Mucosa of gallbladder (tissue), 1 donor: ENCODE data around the gene MRLN. TPM values are rescaled to one million over a fixed set of nuclear protein-coding genes. Genes with fewer than 3 reads are reported as not detected.
"Not testable (repeated sequence)": the region's sequence is repeated elsewhere in the genome, so short reads cannot be mapped to it uniquely, and the experiment has no call there.

Experiments
- DNase-seq: peaks from one replicate; pipeline ENCODE4 v3.0.0-alpha.2; 2020; ENCODE audit warnings: low spot score
- total RNA-seq: library from RNA; stranded (reverse); gene quantifications from one replicate; pipeline ENCODE4 v1.2.1, GENCODE V29; 2021
- donor health status: DM: no; HTN: no; CAD: no.

Gene MRLN
- total RNA-seq, result not detected

DNA sequence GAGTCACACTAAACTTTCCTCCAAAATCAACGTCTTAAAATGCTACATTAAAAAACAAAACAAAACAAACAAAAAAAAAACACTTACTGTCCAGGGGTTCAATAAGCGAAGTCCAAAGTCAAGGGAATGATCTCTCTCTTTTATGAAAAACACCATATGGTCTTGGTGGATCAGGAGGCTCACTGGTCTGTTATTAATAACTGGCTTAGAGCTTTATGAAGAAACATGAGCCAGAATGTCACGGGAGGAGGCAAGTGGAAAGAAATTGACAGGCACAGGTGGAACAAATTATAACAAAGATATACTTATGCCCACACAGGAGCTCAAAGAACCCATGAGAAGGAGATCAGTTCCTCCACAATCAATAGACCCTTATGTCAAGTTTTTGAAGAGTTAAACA is at the start of gene MRLN:
TSS of gene MRLN (minus strand) at position 189 of the 400 bp plus-strand sequence.
- no peak for DNase-seq

DNA sequence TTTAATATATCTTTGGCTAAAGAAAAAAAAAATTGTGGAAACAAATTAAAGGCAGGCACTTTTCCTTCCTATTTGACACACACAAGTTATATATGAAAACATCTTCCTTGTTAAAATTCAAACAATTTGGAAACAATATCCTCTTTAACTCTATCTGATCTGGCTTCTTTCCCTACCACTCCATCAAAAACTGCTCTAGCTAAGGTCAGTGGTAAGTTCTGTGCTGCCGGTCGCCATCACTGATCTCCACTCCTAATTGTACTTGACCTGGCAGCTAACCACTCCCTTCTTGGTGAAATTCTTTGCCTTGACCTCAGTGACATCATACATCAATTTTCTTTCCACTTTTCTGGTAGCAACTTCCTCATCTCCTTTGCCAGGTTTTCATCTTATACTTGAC is 47.9 kb upstream of the MRLN start:
- DNase-seq, result no peak

DNA sequence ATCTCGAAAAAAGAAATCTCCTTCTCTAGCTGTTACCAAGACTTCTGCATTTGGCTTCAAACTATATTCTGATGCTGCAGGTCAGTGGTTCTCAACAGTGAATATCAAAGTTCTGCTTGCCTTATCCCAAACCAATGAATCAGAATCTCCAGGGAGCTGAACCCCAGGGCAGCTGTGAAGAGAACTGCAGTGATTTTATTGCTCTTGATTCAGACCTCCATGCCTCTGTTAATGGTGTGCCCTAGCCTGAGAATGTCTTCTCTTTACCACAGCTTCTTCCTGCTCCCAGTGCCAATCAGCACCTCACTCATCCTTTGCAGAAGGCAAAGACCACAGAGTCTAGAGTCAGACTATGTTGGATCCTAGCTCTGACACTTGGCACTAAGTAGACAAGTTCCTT is 46.2 kb upstream of the MRLN start:
- DNase-seq, result no peak

DNA sequence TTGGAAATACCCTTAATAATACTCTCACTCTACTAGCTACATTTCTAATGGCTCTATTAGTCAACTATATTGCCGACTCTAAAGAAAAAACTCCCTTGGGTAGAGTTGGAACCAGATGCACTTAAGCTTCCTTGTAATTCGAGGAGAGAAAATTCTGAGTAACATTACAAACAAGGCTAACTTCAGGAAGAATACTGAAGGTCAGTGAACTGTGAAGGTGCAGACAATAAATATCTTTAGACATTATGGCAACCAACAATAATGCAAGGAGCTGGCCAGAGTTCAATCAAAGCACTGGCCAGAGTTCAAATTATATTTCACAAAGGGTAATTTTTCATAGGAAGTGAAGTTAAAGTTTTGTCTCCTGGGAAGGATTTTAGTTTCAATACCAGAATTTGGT is 40.7 kb upstream of the MRLN start:
- no peak for DNase-seq

DNA sequence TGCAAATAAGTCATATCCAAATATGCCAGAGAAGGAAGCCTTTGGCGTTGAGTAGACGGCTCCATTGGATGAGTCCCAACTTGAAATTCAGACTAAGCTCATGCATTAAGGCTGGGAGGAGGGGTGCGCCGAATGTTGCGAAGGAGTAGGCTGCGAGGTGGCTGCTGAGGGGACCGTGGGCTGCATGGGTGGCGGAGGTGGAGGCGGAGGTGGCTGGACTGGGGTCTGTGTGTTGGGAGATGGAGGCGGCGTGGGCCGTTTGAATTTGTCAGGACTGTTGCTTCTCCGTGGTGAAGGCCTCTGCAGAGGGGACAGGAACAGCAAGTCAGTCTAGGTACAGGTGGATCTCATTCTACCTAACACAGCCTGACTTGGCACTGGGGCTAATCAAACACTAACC is 39.6 kb upstream of the MRLN start:
- no peak for DNase-seq

DNA sequence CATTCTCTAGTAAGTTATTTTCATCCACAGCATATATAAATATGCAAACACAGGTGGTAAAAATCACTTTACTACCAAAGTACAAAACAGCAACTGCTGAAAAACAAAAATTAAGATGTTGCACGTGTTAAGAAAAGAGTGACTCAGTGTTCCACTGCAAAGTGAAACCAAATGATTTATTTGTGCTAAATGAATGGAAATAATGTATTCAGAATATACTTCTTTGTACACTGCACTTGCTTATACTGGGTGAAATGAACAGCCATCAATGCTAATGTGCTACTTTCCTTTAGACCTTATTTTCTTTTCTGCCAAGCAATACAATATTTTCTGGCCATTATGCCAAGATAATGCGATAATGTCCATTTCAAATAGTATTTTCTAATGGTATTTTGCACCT is 38.3 kb upstream of the MRLN start:
- DNase-seq, result no peak

DNA sequence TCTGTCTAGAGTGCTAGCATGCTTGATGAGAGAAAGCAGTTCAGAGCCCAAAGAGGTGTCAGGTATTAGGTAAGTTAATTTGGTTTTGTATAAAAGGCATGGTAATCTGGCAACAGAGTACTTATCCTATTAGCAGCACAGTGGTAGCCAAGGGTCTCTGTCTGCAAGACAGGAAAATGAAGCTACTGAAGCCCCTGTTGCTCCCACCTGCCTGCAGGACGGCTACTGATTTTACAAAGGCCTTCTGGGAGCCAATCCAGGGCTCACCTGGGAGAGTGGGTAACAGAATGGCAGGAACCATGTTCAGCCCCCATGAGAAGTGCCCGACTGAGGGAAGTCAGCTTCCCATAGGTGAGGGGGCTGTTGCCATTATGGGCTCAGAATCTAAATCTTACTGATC is 36.8 kb upstream of the MRLN start:
- not testable (repeated sequence) for DNase-seq

DNA sequence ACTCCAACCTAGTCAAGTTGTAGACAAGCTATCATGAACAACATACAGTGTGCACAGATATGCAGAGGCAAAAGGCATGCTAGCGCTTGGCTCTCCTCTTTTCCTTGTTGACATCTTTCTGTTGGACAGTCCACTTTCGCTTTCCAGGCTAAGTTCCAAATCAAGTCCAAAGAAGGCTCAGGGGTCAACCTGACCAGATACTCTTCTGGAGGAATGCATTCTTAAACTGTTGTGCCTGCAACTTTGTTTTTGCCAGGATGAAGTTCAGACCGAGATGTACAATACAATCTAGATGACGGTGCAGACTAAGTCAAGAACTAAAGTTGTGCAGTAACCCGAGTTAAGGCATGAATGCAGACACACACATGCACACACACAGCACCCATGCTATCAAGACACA is 35.7 kb upstream of the MRLN start:
- not testable (repeated sequence) for DNase-seq

DNA sequence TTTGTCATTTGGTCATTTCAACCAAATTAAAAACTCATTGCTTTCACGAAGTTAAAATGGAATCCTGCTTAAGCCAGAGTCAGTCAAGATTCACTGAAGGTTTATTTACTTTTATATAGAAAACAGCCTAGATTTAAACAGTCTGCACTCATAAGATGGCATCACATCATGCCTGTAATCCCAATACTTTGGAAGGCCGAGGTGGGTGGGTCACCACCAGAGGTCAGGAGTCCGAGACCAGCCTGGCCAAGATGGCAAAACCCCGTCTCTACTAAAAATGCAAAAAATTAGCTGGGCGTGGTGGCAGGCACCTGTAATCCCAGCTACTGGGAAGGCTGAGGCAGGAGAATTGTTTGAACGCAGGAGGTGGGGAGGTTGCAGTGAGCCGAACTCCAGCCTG is 33.8 kb upstream of the MRLN start:
- DNase-seq, result not testable (repeated sequence)

DNA sequence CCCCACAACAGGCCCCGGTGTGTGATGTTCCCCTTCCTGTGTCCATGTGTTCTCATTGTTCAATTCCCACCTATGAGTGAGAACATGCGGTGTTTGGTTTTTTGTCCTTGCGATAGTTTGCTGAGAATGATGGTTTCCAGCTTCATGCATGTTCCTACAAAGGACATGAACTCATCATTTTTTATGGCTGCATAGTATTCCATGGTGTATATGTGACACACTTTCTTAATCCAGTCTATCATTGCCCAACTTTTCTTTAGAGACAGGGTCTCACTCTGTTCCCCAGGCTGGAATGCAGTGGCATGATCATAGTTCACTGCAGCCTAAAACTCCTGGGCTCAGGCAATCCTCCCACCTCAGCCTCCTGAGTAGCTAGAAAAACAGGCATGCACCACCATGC is 32.2 kb upstream of the MRLN start:
- not testable (repeated sequence) for DNase-seq

DNA sequence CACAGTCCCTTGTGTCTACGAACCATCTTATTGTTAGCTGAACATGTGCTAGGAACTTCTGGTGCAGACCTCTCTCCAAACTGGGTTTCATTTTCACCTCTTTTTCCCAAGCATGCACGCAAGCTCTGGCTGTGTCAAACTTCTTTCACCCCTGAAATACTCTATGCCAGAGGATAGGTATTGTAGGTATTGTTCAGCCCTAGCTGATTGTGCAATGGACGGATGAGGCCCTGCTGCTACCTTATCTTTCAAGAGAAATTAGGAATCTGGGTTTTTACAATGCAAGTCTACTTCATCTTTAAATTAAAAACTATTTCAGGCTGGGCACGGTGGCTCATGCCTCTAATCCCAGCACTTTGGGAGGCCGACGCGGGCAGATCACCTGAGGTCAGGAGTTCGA is 28.3 kb upstream of the MRLN start:
- no peak for DNase-seq

DNA sequence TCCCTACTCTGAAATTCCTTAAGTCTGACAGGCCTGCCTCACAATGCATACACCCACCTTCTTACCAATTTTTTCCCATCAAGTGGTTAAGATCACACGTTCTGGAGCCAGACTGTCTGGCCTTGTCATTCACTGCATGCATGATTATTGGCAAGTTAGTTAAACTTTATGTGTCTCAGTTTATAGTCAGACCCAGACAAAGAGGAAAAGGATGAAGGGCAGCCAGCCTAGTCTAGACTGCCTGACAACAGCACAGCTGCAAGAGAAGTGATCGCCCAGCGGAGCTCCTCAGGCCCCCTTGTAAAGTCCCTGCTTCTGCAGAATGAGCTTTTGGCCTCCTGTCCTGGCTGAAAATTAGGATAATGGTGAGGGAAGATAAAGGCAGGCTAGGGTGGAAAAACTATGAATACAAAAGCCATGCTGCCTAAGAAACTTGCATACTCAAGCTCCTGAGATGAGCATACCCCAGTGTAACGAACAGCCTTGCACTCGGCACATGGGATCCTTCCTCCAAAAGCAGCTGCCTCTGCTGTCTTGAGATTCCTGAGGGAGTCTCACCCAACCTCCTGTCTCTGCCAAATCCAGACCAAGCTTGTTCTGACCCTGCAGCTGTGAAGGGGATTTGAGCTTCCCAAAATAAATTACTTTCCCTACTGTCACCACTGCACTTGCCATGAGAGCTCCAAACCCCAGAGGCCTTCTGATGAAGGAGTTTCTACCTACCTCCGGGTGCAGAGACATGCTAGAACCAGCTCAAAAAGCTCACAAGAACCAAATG is 26.7 kb upstream of the MRLN start:
- DNase-seq, result no peak

DNA sequence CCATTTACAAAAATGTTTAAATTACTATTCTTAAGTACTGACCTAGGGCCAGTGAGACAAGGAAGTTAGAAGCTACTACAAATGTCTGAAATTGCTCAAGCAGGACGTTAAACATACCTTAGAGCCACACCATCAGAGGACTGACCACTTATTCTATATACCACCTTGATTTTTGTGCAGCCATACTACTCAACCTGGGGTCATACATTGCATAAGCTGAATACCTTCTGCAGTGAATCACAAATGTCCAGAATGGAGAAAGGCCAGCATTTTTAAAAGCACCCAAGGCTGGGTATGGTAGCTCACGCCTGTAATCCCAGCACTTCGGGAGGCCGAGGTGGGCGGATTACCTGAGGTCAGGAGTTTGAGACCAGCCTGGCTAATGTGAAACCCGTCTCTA is 21.2 kb upstream of the MRLN start:
- DNase-seq, result no peak

DNA sequence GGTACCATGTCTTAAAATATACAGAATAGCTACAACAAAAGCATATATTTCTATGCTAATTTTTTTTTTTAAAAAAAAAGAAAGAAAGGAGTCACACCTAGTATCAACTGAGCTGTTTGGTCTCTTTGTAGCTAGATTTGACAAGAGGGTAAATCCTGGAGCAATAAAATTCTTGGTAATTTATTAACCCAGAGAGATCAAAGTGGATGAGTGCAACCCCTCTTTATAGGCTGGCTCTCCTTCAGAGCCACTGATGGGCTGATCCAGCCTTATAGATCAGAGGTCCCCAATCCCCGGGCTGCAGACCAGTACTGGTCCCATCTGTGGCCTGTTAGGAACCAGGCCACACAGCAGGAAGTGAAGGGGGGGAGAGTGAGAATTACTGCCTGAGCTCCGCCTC is 19.8 kb upstream of the MRLN start:
- DNase-seq, result no peak

DNA sequence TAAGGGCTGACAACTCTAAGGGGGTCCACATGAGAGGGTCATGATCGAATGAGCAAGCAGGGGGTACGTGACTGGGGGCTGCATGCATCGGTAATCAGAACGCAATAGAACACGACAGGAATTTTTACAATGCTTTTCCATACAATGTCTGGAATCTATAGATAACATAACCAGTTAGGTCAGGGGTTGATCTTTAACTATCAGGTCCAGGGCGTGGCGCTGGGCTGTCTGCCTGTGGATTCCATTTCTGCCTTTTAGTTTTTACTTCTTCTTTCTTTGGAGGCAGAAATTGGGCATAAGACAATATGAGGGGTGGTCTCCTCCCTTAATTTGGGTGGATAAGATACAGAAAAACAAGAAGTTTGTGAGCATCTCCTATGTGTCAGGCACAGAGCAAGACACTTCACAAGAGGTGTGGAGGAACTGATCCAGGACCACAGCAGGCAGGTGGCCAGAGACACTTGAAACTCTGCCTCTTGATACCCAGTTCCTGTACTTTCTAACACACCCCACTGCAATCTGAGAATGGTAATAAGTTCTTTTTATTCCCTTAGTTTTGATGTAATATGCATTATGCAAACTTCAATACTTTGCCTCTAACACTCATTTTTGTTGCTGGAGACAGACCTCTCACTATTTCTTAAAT is 18.0 kb upstream of the MRLN start:
- no peak for DNase-seq

DNA sequence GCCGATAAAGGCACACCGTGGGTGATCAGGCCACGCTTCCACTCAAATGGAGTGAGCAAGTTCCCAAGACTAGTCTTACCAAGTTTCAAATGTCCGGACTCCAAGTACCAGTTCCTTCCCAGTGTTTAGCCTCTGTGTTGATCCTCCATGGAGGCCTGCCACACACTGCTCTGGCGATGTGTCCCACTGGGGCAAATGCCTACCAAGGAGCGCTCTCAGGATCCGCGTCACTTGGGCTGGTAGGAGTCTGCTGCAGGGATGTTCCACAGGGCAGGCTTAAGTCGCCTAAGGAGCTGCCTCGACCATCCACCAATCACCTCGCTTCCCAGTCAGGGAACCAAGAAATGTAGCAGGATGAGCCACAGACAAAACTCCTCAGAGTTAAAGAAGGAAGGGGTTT is 17.4 kb upstream of the MRLN start:
- DNase-seq, result no peak

DNA sequence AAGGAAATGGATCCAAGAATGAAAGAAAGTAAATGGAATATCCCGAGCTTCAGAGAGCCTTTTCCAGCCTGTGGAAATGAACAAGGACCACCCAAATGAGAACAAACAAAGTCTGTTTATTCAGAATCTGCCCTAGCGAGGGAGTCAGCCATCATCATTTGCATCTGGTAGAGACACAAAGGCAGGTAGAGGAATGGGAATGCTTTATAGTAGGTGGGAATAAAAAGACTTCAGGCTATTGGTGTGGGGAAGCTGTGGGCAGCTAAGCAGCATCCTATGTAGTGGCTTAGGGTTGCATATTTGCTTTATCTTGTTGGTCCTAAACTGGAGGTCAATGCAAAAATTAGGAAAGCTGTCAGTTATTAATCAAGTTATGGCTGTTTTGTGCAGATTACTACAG is 9.2 kb upstream of the MRLN start:
- DNase-seq, result no peak

DNA sequence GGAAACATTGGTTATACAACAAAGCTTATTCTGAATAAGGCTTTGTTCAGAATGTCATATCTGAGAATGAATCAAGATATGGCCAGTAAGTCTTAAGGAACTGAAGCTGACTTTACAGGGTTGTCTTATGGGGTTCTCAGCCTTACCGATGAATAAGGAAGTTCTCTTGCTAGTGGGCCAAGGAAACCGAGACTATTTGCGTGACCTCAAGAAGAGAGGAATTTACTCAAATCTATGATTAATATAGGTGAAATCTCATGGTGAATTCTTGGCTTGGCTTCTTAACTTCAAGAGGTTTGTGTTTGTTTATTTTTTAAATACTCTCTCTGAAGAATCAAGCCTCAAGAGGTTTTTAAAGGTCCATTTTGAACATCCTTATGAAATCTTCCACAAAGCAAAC is 4.7 kb upstream of the MRLN start:
- no peak for DNase-seq

DNA sequence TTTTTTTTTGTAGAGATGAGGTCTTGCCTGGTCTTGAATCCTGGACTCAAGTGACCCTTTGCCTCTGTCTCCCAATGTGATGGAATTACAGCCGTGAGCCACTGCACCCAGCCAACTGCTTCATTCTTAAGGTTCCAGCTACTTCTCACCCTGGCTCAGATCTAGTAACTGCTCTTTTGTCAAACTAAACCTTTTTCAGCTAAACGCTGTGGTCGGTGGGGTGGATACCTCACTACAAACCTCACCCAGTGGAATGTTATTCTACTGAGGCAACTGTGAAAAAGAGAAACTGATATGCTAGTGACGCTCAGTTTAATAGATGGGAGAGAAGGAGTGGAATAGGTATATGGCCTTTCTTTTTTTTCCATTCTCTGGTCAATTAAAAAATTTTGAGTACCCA is 1.7 kb upstream of the MRLN start:
- DNase-seq, result no peak

DNA sequence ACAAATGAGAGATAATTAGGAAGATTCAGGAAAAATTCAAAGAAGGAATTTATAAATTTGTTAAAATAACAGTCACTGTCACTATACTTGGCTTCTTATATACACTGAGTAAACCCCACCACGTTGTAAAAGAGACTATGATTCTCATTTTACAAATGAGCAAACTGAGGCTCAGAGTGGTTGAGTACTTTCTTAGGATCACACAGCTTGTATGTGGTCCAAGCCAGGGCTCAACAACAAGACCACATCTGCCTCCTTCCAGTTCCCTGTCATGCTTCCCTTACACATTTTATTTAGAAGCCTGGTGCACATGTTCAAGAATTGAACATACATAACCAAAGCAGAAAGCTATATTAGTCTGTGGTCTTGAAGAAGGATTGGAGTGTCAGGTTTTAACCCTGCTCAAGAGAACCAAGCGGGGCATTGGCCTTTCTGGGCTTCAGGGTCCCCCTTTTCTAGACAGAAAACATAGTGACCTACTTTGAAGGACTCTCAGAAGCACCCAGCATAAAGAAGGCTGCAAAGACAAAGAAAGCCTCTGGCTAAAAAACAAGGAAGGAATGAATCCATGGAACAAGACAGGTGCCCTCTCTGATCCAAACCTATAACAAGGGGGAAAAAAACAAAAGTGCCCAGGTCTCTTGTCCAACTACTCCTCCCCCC is 846 bp downstream of the MRLN start:
- no peak for DNase-seq

DNA sequence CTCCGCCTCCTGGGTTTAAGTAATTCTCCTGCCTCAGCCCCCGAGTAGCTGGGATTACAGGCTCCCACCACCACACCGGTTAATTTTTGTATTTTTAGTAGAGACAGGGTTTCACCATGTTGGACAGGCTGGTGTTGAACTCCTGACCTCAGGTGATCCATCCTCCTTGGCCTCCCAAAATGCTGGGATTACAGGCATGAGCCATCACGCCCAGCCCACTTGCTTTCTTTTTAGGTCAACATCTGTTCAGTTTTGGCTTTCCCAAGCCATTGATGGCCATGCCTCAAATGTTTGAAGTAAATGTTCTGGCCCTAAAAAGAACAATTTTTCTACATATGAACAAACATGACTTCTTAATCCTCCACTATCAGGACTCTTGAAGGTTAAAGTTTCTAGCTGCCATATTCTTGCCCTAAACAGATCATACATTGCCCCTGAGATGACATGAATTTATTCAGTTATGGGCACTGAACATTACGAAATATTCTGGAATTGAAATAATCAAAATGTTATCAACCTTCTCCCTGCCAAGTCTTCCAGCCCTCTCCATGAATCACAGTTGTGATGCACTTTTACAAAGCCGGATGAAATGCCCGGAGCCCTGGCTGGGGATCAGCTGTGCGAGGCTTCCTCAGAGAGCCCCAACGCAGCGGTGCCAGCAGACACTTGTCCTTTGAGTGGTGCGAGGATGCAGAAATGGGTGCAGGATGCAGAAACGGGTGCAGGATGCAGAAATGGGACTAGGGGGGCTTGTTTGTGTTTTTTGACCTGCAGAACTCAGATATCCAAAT is 2.9 kb downstream of the MRLN start:
- DNase-seq, result no peak

DNA sequence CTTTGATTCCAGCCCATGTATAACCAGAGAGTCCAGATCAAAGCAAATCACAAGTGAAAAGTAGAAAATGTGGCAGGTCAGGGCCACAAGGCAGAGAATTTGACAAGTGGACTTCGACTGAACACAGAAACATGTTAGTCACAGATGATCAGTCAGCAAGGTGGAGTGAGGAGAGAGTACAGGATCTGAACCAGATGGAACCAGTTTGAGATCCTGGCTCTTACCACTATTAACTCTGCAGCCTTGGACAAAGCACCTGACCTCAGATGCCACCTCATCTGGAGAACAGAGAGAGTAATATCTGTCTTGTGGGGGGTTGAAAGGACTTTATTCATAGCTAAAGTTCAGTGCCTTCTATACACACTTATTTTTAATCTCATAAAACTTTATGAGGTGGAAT is 4.4 kb downstream of the MRLN start:
- peak; percentile 12 for DNase-seq
